WERI-Rb-1 (cell line): ENCODE results near the gene ZC3H11A.

ENCODE experiments used
- DNase-seq: peaks from one replicate; pipeline ENCODE4 v3.0.0-alpha.2; 2020
- H3K27ac ChIP-seq: fragments of 250-450 bp; sonication (Bioruptor Pico); 2 replicates; pipeline ENCODE4 v1.5.1; 2020; ENCODE audit warnings: mild to moderate bottlenecking, moderate library complexity
- H3K27me3 ChIP-seq: fragments of 250-450 bp; sonication (Bioruptor Pico); 2 replicates; pipeline ENCODE4 v1.5.1; 2021; ENCODE audit warnings: mild to moderate bottlenecking, low read depth, moderate library complexity; ENCODE audit not compliant: insufficient read depth, severe bottlenecking
- H3K36me3 ChIP-seq: fragments of 250-450 bp; sonication (Bioruptor Pico); 2 replicates; pipeline ENCODE4 v1.5.1; 2020; ENCODE audit warnings: mild to moderate bottlenecking, moderate library complexity
- H3K4me3 ChIP-seq: 2 replicates; pipeline ENCODE4 v1.5.1; 2011; ENCODE audit warnings: low read depth, mild to moderate bottlenecking, control low read depth, low read length
- H3K9me3 ChIP-seq: fragments of 250-450 bp; sonication (Bioruptor Pico); 2 replicates; pipeline ENCODE4 v1.5.1; 2021; ENCODE audit warnings: mild to moderate bottlenecking, moderate library complexity; ENCODE audit not compliant: severe bottlenecking
- TF ChIP-seq, protein P1 (sequence below): IDR thresholded peaks from 2 replicates; pipeline ENCODE4 v1.5.1; 2011; ENCODE audit warnings: low read depth, mild to moderate bottlenecking, control low read depth, inconsistent platforms, low read length

The ZC3H11A gene

DNA sequence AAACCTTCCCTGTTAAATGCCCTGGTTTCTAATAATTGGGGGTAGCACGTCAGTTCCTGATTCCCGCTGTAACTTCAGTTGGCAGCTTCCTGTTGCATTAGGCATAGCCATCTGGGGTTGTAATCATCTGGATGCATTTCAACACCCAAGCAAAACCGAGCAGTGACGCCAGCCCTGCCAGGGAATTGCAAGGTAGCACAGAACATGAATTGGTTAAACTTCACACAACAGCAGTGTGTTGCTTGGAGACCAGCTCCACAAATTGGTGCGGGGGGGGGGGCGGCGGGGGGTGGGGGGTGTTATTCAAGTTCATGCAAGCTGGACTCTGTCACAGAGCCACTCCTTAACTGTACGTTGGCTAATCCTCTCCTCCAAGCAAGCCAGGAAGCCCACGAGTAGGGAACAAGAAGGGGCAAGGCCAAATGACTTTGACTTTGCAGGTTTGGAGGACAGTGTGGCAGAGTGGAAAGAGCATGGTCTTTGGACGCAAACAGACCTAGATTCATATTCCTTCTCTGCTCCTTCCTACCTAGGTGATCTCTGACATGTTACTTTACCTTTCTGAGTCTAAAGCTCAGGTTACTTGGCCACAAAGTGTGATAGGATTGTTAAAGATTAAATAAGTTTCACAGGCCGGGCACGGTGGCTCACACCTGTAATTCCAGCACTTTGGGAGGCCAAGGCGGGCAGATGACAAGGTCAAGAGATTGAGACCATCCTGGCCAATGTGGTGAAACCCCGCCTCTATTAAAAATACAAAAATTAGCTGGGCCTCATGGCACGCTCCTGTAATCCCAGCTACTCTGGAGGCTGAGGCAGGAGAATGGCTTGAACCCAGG is 25.7 kb upstream of the ZC3H11A start:
- TF ChIP-seq, protein P1, sequence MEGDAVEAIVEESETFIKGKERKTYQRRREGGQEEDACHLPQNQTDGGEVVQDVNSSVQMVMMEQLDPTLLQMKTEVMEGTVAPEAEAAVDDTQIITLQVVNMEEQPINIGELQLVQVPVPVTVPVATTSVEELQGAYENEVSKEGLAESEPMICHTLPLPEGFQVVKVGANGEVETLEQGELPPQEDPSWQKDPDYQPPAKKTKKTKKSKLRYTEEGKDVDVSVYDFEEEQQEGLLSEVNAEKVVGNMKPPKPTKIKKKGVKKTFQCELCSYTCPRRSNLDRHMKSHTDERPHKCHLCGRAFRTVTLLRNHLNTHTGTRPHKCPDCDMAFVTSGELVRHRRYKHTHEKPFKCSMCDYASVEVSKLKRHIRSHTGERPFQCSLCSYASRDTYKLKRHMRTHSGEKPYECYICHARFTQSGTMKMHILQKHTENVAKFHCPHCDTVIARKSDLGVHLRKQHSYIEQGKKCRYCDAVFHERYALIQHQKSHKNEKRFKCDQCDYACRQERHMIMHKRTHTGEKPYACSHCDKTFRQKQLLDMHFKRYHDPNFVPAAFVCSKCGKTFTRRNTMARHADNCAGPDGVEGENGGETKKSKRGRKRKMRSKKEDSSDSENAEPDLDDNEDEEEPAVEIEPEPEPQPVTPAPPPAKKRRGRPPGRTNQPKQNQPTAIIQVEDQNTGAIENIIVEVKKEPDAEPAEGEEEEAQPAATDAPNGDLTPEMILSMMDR = no peak
- peaks cover 4% of the 10 kb centered on the region for H3K9me3 ChIP-seq
- peak; percentile 88 for DNase-seq
- H3K4me3 ChIP-seq = peak overlapping the region; percentile 8; the same call in 1 of the 2 replicates
- H3K27me3 ChIP-seq = no peaks in the 10 kb centered on the region
- peak overlapping the region; percentile 62 for H3K27ac ChIP-seq
- no peaks in the 10 kb centered on the region for H3K36me3 ChIP-seq

DNA sequence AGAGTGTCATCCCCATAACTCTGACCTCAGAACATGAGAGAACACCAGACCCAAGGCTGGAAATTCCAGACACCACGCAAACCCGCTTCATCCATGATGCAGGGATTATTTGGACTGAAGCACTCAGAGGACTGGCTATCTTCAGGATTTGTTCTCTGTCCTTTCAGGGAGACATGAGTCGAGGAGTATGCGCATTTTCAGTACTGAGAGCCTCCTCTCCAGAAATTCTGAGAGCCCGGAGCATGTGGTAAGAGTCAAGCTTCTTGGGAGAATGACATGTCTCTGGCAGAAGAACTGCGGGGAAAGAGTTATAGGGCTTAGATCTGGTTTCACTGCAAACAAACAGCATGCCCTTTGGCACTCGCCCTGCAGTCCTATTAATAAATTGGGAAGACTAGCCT is 23.5 kb upstream of the ZC3H11A start:
- DNase-seq = no peak
- TF ChIP-seq, protein P1 = no peak

DNA sequence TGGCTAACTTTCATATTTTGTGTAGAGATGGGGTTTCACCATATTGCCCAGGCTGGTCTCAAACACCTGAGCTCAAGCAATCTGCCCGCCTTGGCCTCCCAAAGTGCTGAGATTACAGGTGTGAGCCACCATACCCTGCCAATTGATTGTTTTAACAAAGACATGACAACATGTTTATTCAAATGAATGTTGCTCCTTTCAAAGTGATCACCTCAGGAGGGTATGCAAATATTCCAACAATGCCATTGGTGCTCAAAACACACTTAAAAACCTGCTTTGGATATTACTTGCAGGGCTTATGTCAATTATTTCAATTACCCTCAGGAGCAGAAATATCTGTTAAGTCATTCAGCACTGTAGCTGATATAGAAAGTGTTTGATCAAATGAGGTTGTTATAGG is 22.6 kb upstream of the ZC3H11A start:
- Histone ChIP-seq H3K27me3 (no peaks in the 10 kb centered on the region), H3K36me3 (no peaks in the 10 kb centered on the region), H3K27ac (no peak overlapping the region), H3K9me3 (peaks cover 4% of the 10 kb centered on the region), H3K4me3 (no peak overlapping the region)
- DNase-seq = no peak
- TF ChIP-seq, protein P1 = no peak

More for the DNA sequence above, 23.5 kb upstream of the ZC3H11A start:
- H3K9me3 ChIP-seq = peaks cover 4% of the 10 kb centered on the region
- no peaks in the 10 kb centered on the region for H3K36me3 ChIP-seq
- H3K27me3 ChIP-seq = no peaks in the 10 kb centered on the region
- no peak overlapping the region for H3K4me3 ChIP-seq
- H3K27ac ChIP-seq = no peak overlapping the region

GRCh38 chr1:203776636-203777035 is 18.8 kb upstream of the ZC3H11A start:
- no peak overlapping the region for H3K27ac ChIP-seq
- DNase-seq = peak; percentile 64
- no peaks in the 10 kb centered on the region for H3K36me3 ChIP-seq
- TF ChIP-seq, protein P1 = peak; percentile 70
- H3K9me3 ChIP-seq = no peaks in the 10 kb centered on the region
- no peak overlapping the region for H3K4me3 ChIP-seq
- no peaks in the 10 kb centered on the region for H3K27me3 ChIP-seq

- H3K9me3 ChIP-seq = no peaks in the 10 kb centered on the region
- DNase-seq = no peak
- H3K27ac ChIP-seq = no peak overlapping the region
- TF ChIP-seq, protein P1 = no peak
- H3K36me3 ChIP-seq = no peaks in the 10 kb centered on the region
- no peak overlapping the region for H3K4me3 ChIP-seq
- no peaks in the 10 kb centered on the region for H3K27me3 ChIP-seq
Measured at GRCh38 chr1:203777596-203777995, 17.8 kb upstream of the ZC3H11A start.
